HL-60 (cell line): ENCODE measurements around the gene LY6G5C.

Experiments used
- DNase-seq, 2 experiments: peaks; one replicate each; pipeline ENCODE4 v3.0.0-alpha.2; 2010 to 2020; ENCODE audit warnings: low read depth in 1 of 2, low spot score in 1 of 2
- H3K27ac ChIP-seq: fragments of 250-450 bp; sonication (Bioruptor Pico); replicated peaks from 2 replicates; pipeline ENCODE4 v1.5.1; 2020; ENCODE audit warnings: mild to moderate bottlenecking, moderate library complexity
- H3K27me3 ChIP-seq: fragments of 250-450 bp; sonication (Bioruptor Pico); 2 replicates; pipeline ENCODE4 v1.5.1; 2021; ENCODE audit warnings: mild to moderate bottlenecking, moderate library complexity; ENCODE audit not compliant: insufficient read depth, poor library complexity, severe bottlenecking
- H3K4me3 ChIP-seq: replicated peaks from 2 replicates; pipeline ENCODE4 v1.5.1; 2011; ENCODE audit warnings: mild to moderate bottlenecking, control low read depth, low read length; ENCODE audit not compliant: insufficient read depth
- CTCF ChIP-seq: IDR thresholded peaks from one replicate; pipeline ENCODE4 v1.5.1; 2011; ENCODE audit warnings: low read length, control low read depth, inconsistent platforms; ENCODE audit not compliant: insufficient read depth
- GABPA ChIP-seq: IDR thresholded peaks from 2 replicates; pipeline ENCODE4 v1.6.1; 2012; ENCODE audit warnings: low read depth
- POLR2AphosphoS5 ChIP-seq: IDR thresholded peaks from 2 replicates; pipeline ENCODE4 v1.6.1; 2012; ENCODE audit warnings: low read depth
- REST ChIP-seq: IDR thresholded peaks from 2 replicates; pipeline ENCODE4 v1.6.1; 2012; ENCODE audit warnings: low read depth; ENCODE audit not compliant: insufficient replicate concordance
- SPI1 ChIP-seq: IDR thresholded peaks from 2 replicates; pipeline ENCODE4 v1.6.1; 2012; ENCODE audit warnings: low read depth, mild to moderate bottlenecking, borderline replicate concordance

Gene LY6G5C

GRCh38 chr6:31708224-31708623 lies 27.4 kb upstream of the LY6G5C start:
- TF ChIP-seq GABPA (no peak), CTCF (no peak), SPI1 (no peak), POLR2AphosphoS5 (no peak), REST (no peak)
- no peak overlapping the region for H3K4me3 ChIP-seq
- DNase-seq: no peak
- no peaks in the 10 kb centered on the region for H3K27me3 ChIP-seq
- no peak overlapping the region for H3K27ac ChIP-seq

- Histone ChIP-seq H3K27me3 (no peaks in the 10 kb centered on the region), H3K27ac (no peak overlapping the region), H3K4me3 (no peak overlapping the region)
- no peak for TF ChIP-seq POLR2AphosphoS5
- TF ChIP-seq SPI1: no peak
- TF ChIP-seq CTCF: no peak
- no peak for DNase-seq
Observed at GRCh38 chr6:31707701-31708100, 26.8 kb upstream of the LY6G5C start.

GRCh38 chr6:31706599-31706998 lies 25.7 kb upstream of the LY6G5C start, which contains the start of gene LY6G6F:
TSS of gene LY6G6F (plus strand) at chr6:31706866. CDS start at chr6:31706907, 41 bp downstream.
- H3K27ac ChIP-seq: no peak within 1 kb of the TSS
- no peak within 1 kb of the TSS for H3K4me3 ChIP-seq
- no peak for DNase-seq
- TF ChIP-seq REST: no peak
- no peak for TF ChIP-seq POLR2AphosphoS5
- TF ChIP-seq SPI1: no peak
- no peak for TF ChIP-seq CTCF
- TF ChIP-seq GABPA: no peak
- H3K27me3 ChIP-seq: no peaks in the 10 kb centered on the region

GRCh38 chr6:31705931-31706330 lies 25.1 kb upstream of the LY6G5C start:
- no peak overlapping the region for H3K4me3 ChIP-seq
- DNase-seq: no peak
- H3K27ac ChIP-seq: no peak overlapping the region
- H3K27me3 ChIP-seq: no peaks in the 10 kb centered on the region
- TF ChIP-seq REST (no peak), SPI1 (no peak), POLR2AphosphoS5 (no peak), CTCF (no peak), GABPA (no peak)
